ENCODE measurements around the gene SHROOM4. TPM values are rescaled to one million over a fixed set of nuclear protein-coding genes. Genes with fewer than 3 reads are reported as not detected.

SHROOM4 gene
- total and polyA plus RNA-seq, 2 donors = 0.59 to 0.94 TPM

DNA sequence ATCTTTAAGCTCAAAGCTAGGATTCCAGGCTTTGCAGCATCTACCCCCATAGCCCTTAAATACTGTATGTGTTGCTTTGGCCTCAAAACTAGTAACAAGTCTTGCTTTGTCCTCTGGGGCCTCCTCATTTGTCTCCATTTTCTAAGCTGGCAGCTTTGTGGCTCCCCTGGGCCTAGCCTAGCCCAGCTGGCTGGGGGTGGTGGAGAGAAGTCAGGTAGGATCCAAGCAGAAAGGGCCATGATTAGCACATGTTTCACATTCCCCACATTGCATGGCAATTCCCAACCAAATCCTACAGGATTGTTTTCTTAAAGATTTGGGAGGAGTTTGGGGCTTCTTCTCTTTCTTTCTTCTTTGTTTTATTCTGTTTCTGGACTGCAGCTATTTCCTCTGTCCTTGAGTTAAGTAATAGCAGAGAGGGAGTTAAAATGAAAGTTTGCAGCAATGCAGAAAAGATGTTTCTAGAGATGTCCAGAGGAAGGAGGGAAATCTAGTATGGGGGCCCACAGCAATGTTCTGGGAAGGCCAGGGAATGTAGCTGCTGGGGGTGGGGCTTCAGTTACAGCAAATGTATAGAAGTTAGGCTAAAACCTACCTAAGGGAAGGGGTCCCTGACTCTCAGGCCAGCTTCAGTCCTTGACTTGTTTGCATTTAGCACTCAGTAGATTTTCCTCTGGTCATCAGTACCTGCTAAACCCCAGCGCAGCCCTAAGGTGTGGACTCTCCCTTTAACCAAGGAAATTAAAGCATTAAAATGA, 92.1 kb downstream of the SHROOM4 start:
- DNase-seq (ENCODE audit: low read depth in 6 of 9, low spot score in 9 of 9) = no peak
- Histone ChIP-seq H3K36me3 (ENCODE audit: control insufficient read depth in 2 of 2, insufficient read depth in 2 of 2, low read length in 1 of 2) (no peaks in the 10 kb centered on the region), H3K4me3 (ENCODE audit: low read length in 2 of 2) (no peak overlapping the region), H3K4me1 (ENCODE audit: control insufficient read depth in 2 of 2, insufficient read depth in 2 of 2, low read length in 2 of 2) (no peaks in the 10 kb centered on the region), H3K27ac (ENCODE audit: low read depth in 1 of 2, low read length in 1 of 2) (no peak overlapping the region), H3K9me3 (ENCODE audit: control insufficient read depth in 2 of 2, insufficient read depth in 1 of 2, low read length in 1 of 2) (no peaks in the 10 kb centered on the region), H3K27me3 (ENCODE audit: control insufficient read depth in 2 of 2, insufficient read depth in 1 of 2, low read length in 1 of 2) (no peaks in the 10 kb centered on the region)
- 100% methylated on average over 1 of the region's 1 CpG for WGBS

DNA sequence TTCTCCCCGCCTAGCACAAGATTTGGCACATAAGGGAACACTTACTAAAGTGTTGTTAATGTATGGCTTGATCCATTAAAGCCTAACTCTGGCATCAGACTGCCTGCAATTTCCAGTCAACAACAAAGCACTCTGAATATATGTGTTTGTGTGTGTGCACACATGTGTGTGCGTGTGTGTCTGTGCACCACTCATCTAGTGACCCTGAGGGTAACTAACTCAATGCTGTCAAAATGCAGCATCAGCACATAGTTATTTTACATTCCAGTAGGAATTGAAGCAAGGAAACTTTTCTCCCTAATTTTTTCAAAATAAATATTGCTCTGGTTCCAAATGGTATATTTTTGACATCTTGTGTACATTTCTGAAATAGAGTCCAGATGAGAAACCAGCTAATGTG, 94.4 kb downstream of the SHROOM4 start:
- H3K9me3 ChIP-seq (ENCODE audit: control insufficient read depth in 2 of 2, insufficient read depth in 1 of 2, low read length in 1 of 2) = no peaks in the 10 kb centered on the region
- 95% methylated on average over 2 of the region's 2 CpGs for WGBS
- no peaks in the 10 kb centered on the region for H3K27me3 ChIP-seq (ENCODE audit: control insufficient read depth in 2 of 2, insufficient read depth in 1 of 2, low read length in 1 of 2)
- no peaks in the 10 kb centered on the region for H3K36me3 ChIP-seq (ENCODE audit: control insufficient read depth in 2 of 2, insufficient read depth in 2 of 2, low read length in 1 of 2)
- no peak overlapping the region for H3K27ac ChIP-seq (ENCODE audit: low read depth in 1 of 2, low read length in 1 of 2)
- no peak for DNase-seq (ENCODE audit: low read depth in 6 of 9, low spot score in 9 of 9)
- H3K4me1 ChIP-seq (ENCODE audit: control insufficient read depth in 2 of 2, insufficient read depth in 2 of 2, low read length in 2 of 2) = no peaks in the 10 kb centered on the region
- H3K4me3 ChIP-seq (ENCODE audit: low read length in 2 of 2) = no peak overlapping the region

DNA sequence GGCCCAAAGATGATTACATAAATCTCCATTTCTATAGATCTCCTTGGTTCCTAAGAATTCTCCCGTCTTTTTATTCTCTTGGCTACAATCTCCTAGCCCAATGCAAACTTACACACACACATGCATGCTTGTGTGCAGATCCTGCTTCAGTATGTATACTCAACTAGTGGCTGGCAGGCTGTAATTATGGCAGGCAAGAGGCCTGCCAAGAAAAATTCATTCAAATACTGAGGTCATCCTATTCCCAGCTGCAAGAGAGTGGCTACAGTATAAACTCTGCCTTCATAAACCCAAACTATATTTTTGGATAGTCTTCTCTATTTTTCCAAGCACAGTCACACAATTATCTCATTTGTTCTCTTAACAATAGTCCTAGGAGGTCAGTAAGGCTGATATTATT, 95.2 kb downstream of the SHROOM4 start:
- no peak overlapping the region for H3K4me3 ChIP-seq (ENCODE audit: low read length in 2 of 2)
- no peaks in the 10 kb centered on the region for H3K4me1 ChIP-seq (ENCODE audit: control insufficient read depth in 2 of 2, insufficient read depth in 2 of 2, low read length in 2 of 2)
- DNase-seq (ENCODE audit: low read depth in 6 of 9, low spot score in 9 of 9) = no peak
- H3K27ac ChIP-seq (ENCODE audit: low read depth in 1 of 2, low read length in 1 of 2) = no peak overlapping the region
- H3K27me3 ChIP-seq (ENCODE audit: control insufficient read depth in 2 of 2, insufficient read depth in 1 of 2, low read length in 1 of 2) = no peaks in the 10 kb centered on the region
- WGBS = 87% methylated on average over 1 of the region's 1 CpG
- no peaks in the 10 kb centered on the region for H3K36me3 ChIP-seq (ENCODE audit: control insufficient read depth in 2 of 2, insufficient read depth in 2 of 2, low read length in 1 of 2)
- no peaks in the 10 kb centered on the region for H3K9me3 ChIP-seq (ENCODE audit: control insufficient read depth in 2 of 2, insufficient read depth in 1 of 2, low read length in 1 of 2)

DNA sequence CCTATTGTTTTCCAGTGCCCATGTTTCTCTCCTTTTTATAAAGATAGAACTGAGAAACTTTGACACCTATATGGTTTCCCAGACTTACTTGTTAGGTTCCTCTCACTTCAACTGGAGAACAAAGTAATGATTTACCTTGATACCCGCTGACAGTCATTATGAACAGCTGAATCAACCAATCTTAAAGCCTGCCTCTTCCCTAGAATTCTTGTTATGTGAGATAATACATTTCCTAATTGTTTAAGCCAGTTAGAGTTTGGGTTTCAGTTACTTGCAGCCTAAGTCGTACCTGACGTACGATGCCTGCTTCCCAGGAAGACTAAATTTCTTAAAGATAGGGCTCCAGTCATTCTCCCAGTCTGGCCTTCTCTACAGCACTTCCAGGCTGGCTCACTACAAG, 97.3 kb downstream of the SHROOM4 start:
- Histone ChIP-seq H3K27me3 (ENCODE audit: control insufficient read depth in 2 of 2, insufficient read depth in 1 of 2, low read length in 1 of 2) (no peaks in the 10 kb centered on the region), H3K27ac (ENCODE audit: low read depth in 1 of 2, low read length in 1 of 2) (no peak overlapping the region), H3K4me1 (ENCODE audit: control insufficient read depth in 2 of 2, insufficient read depth in 2 of 2, low read length in 2 of 2) (no peaks in the 10 kb centered on the region), H3K4me3 (ENCODE audit: low read length in 2 of 2) (no peak overlapping the region), H3K9me3 (ENCODE audit: control insufficient read depth in 2 of 2, insufficient read depth in 1 of 2, low read length in 1 of 2) (no peaks in the 10 kb centered on the region), H3K36me3 (ENCODE audit: control insufficient read depth in 2 of 2, insufficient read depth in 2 of 2, low read length in 1 of 2) (no peaks in the 10 kb centered on the region)
- WGBS = over 99% methylated on average over 4 of the region's 4 CpGs
- no peak for DNase-seq (ENCODE audit: low read depth in 6 of 9, low spot score in 9 of 9)

DNA sequence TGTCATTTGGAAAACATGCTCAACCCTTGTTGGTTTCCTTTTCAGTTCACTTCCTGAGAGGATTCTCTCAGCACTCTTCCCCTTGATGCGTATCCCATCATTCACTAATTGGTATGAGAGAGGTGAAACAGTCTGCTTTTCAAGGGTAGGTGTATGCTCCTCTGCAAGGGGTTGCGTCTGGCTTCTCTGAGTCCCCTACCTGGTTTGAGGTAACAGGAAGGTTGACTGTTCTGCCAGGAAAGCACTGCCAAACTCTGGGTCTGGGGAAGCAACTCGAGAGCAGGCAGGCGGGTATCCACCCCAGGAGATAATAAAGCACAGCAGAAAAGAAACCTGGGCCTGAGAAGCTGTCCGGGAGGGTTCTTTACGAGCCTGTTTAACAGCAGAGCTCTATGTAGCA, 101.2 kb downstream of the SHROOM4 start:
- no peaks in the 10 kb centered on the region for H3K4me1 ChIP-seq (ENCODE audit: control insufficient read depth in 2 of 2, insufficient read depth in 2 of 2, low read length in 2 of 2)
- no peaks in the 10 kb centered on the region for H3K27me3 ChIP-seq (ENCODE audit: control insufficient read depth in 2 of 2, insufficient read depth in 1 of 2, low read length in 1 of 2)
- WGBS = 92% methylated on average over 6 of the region's 6 CpGs
- H3K36me3 ChIP-seq (ENCODE audit: control insufficient read depth in 2 of 2, insufficient read depth in 2 of 2, low read length in 1 of 2) = no peaks in the 10 kb centered on the region
- no peaks in the 10 kb centered on the region for H3K9me3 ChIP-seq (ENCODE audit: control insufficient read depth in 2 of 2, insufficient read depth in 1 of 2, low read length in 1 of 2)
- no peak for DNase-seq (ENCODE audit: low read depth in 6 of 9, low spot score in 9 of 9)
- no peak overlapping the region for H3K27ac ChIP-seq (ENCODE audit: low read depth in 1 of 2, low read length in 1 of 2)
- H3K4me3 ChIP-seq (ENCODE audit: low read length in 2 of 2) = no peak overlapping the region

DNA sequence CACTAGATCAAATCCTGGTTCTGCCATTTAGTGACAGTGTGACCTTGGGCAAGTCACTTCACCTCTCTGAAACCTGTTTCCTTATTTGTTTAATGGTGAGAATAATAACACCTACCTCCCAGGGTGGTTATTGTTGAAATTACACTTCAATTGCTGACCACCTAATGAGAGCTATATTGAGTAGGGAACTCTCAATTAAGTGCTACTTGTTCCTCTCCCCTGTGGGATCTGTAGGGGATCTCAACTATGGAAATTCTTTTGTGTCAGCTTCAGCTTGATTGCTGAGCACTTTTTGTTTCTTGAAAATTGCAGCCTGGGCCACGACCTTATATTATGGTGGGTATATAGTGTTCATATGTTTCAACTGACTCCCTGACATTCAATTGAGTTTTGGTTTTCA, 102.1 kb downstream of the SHROOM4 start:
- Histone ChIP-seq H3K4me1 (ENCODE audit: control insufficient read depth in 2 of 2, insufficient read depth in 2 of 2, low read length in 2 of 2) (no peaks in the 10 kb centered on the region), H3K27ac (ENCODE audit: low read depth in 1 of 2, low read length in 1 of 2) (no peak overlapping the region), H3K36me3 (ENCODE audit: control insufficient read depth in 2 of 2, insufficient read depth in 2 of 2, low read length in 1 of 2) (no peaks in the 10 kb centered on the region), H3K9me3 (ENCODE audit: control insufficient read depth in 2 of 2, insufficient read depth in 1 of 2, low read length in 1 of 2) (no peaks in the 10 kb centered on the region), H3K4me3 (ENCODE audit: low read length in 2 of 2) (no peak overlapping the region), H3K27me3 (ENCODE audit: control insufficient read depth in 2 of 2, insufficient read depth in 1 of 2, low read length in 1 of 2) (no peaks in the 10 kb centered on the region)
- 74% methylated on average over 1 of the region's 1 CpG for WGBS
- DNase-seq (ENCODE audit: low read depth in 6 of 9, low spot score in 9 of 9) = no peak

DNA sequence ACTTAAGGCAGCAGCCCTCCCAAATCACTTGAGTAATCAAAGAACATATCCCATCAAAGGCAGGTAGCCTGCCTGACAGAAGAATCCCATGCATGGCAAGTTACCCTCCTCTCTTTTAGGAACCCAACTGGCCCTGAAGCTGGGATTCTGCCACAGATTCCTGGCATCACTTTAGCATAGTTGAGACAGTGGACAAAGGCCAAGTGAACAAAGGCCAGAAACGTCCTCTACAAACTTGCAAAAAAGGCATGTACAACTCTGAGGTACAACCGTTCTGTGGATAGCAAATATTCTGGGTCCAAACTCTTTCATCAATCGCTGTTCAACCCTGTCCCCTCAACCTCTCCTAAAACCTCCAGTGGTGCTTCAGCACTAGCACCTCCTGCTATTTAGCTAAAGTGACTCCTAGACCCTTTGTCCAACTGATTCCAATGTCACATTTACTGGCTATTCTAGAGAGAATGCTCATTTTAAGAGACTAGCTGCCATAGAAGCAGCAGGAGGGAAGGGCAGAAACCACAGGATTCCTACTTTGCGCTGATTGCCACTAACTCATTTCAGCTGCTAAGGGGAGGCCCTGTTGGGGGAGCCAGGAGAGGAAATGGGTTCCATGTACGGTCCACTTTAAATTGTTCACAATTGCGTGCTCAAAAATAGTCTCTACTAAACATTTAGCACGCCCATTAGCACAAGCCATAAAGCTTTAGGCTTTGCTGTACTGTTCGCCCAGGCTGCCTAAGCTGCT, 105.9 kb downstream of the SHROOM4 start:
- DNase-seq (ENCODE audit: low read depth in 6 of 9, low spot score in 9 of 9) = no peak
- H3K27ac ChIP-seq (ENCODE audit: low read depth in 1 of 2, low read length in 1 of 2) = no peak overlapping the region
- 73% methylated on average over 8 of the region's 8 CpGs for WGBS
- no peak overlapping the region for H3K4me3 ChIP-seq (ENCODE audit: low read length in 2 of 2)
- no peaks in the 10 kb centered on the region for H3K4me1 ChIP-seq (ENCODE audit: control insufficient read depth in 2 of 2, insufficient read depth in 2 of 2, low read length in 2 of 2)
- H3K9me3 ChIP-seq (ENCODE audit: control insufficient read depth in 2 of 2, insufficient read depth in 1 of 2, low read length in 1 of 2) = no peaks in the 10 kb centered on the region
- H3K27me3 ChIP-seq (ENCODE audit: control insufficient read depth in 2 of 2, insufficient read depth in 1 of 2, low read length in 1 of 2) = no peaks in the 10 kb centered on the region
- H3K36me3 ChIP-seq (ENCODE audit: control insufficient read depth in 2 of 2, insufficient read depth in 2 of 2, low read length in 1 of 2) = no peaks in the 10 kb centered on the region

DNA sequence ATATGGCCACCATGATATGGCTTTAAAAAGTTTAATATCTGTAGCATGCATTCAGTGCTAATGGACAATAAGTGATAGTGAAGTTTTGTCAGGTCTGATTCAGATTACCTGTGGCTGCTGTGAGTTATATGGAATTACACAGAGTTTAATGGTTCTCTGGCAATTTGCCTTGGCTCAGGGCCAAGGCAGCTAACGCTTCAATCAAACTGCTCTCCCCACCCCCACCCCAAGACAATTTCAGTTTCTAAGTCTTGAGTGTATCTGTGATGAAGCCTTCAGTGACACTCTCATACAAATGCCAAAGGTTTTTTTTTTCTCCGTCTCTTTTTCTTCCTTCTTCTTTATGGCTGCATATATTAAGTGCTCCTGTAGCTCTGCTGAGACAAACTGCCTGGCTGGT, 106.6 kb downstream of the SHROOM4 start:
- Histone ChIP-seq H3K4me3 (ENCODE audit: low read length in 2 of 2) (no peak overlapping the region), H3K36me3 (ENCODE audit: control insufficient read depth in 2 of 2, insufficient read depth in 2 of 2, low read length in 1 of 2) (no peaks in the 10 kb centered on the region), H3K9me3 (ENCODE audit: control insufficient read depth in 2 of 2, insufficient read depth in 1 of 2, low read length in 1 of 2) (no peaks in the 10 kb centered on the region), H3K27me3 (ENCODE audit: control insufficient read depth in 2 of 2, insufficient read depth in 1 of 2, low read length in 1 of 2) (no peaks in the 10 kb centered on the region), H3K4me1 (ENCODE audit: control insufficient read depth in 2 of 2, insufficient read depth in 2 of 2, low read length in 2 of 2) (no peaks in the 10 kb centered on the region), H3K27ac (ENCODE audit: low read depth in 1 of 2, low read length in 1 of 2) (no peak overlapping the region)
- DNase-seq (ENCODE audit: low read depth in 6 of 9, low spot score in 9 of 9) = peak in 1 of 9 donors; percentile 1
- 46% methylated on average over 2 of the region's 2 CpGs for WGBS

DNA sequence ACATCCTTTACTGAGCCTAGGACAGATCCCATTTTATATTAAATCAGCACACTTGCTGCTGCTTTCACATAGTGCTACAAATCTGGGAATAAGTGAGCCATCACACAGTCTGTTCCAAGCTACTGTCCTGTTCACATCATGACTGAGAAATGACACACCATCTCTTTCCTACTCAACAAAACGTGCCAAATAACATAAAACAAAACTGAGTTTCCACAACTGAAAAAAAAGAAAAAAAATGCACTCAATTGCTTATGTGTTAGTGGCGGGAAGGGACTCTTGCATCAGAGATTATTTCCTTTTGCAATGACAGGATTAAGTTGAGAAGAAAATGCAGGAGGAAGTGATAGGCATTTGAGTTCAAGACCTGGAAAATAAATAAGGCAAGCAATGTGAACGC, 109.0 kb downstream of the SHROOM4 start:
- WGBS = 88% methylated on average over 3 of the region's 3 CpGs
- Histone ChIP-seq H3K27ac (ENCODE audit: low read depth in 1 of 2, low read length in 1 of 2) (no peak overlapping the region), H3K9me3 (ENCODE audit: control insufficient read depth in 2 of 2, insufficient read depth in 1 of 2, low read length in 1 of 2) (no peaks in the 10 kb centered on the region), H3K36me3 (ENCODE audit: control insufficient read depth in 2 of 2, insufficient read depth in 2 of 2, low read length in 1 of 2) (no peaks in the 10 kb centered on the region), H3K4me1 (ENCODE audit: control insufficient read depth in 2 of 2, insufficient read depth in 2 of 2, low read length in 2 of 2) (no peaks in the 10 kb centered on the region), H3K4me3 (ENCODE audit: low read length in 2 of 2) (no peak overlapping the region), H3K27me3 (ENCODE audit: control insufficient read depth in 2 of 2, insufficient read depth in 1 of 2, low read length in 1 of 2) (no peaks in the 10 kb centered on the region)
- DNase-seq (ENCODE audit: low read depth in 6 of 9, low spot score in 9 of 9) = no peak

Data from thymus (tissue), 11 donors.